ENCODE results near the gene C1QTNF2.
"Not testable (repeated sequence)": the region's sequence is repeated elsewhere in the genome, so short reads cannot be mapped to it uniquely, and the experiment has no call there.

The C1QTNF2 gene

GRCh38 chr5:160348080-160348479, 22.3 kb downstream of the C1QTNF2 start:
- no peak overlapping the region for H3K4me3 ChIP-seq (ENCODE audit: low read depth, low read length)
- POLR2A ChIA-PET, result no interaction called here
- TF ChIP-seq CTCF (IDR thresholded peaks at IDR 0.05; ENCODE audit: insufficient read depth, low read length, missing control alignments), result no peak
- no peak for DNase-seq (ENCODE audit: low read depth, low spot score)
- CTCF ChIA-PET, result interaction anchor here (0.9 to 13.4 kb wide), 7 partner anchors 9 to 326 kb away, joined by 3 to 390 read pairs (median 12); no protein-coding TSS in a partner anchor

- no peak overlapping the region for H3K4me3 ChIP-seq (ENCODE audit: low read depth, low read length)
- ChIA-PET POLR2A (no interaction called here), CTCF (interaction anchor here (0.6 to 13.4 kb wide), 9 partner anchors 9 to 325 kb away, joined by 3 to 390 read pairs (median 4); no protein-coding TSS in a partner anchor)
- TF ChIP-seq CTCF (IDR thresholded peaks at IDR 0.05; ENCODE audit: insufficient read depth, low read length, missing control alignments), result no peak
- no peak for DNase-seq (ENCODE audit: low read depth, low spot score)
Observed at GRCh38 chr5:160347448-160347847, 23.0 kb downstream of the C1QTNF2 start.

GRCh38 chr5:160342413-160342941, 27.9 kb downstream of the C1QTNF2 start:
- TF ChIP-seq CTCF (IDR thresholded peaks at IDR 0.05; ENCODE audit: insufficient read depth, low read length, missing control alignments), result no peak
- H3K4me3 ChIP-seq (ENCODE audit: low read depth, low read length), result no peak overlapping the region
- DNase-seq (ENCODE audit: low read depth, low spot score), result peak; percentile 12
- ChIA-PET CTCF (interaction anchor here (0.7 to 13.4 kb wide), 9 partner anchors 10 to 320 kb away, joined by 3 to 390 read pairs (median 5); no protein-coding TSS in a partner anchor), POLR2A (no interaction called here)

GRCh38 chr5:160341309-160341870, 29.0 kb downstream of the C1QTNF2 start:
- no peak for TF ChIP-seq CTCF (IDR thresholded peaks at IDR 0.05; ENCODE audit: insufficient read depth, low read length, missing control alignments)
- DNase-seq (ENCODE audit: low read depth, low spot score), result no peak
- POLR2A ChIA-PET, result no interaction called here
- CTCF ChIA-PET, result interaction anchor here (0.6 to 13.4 kb wide), 4 partner anchors 142 to 319 kb away, joined by 3 to 390 read pairs (median 16); no protein-coding TSS in a partner anchor
- H3K4me3 ChIP-seq (ENCODE audit: low read depth, low read length), result no peak overlapping the region

GRCh38 chr5:160340513-160340912, 29.9 kb downstream of the C1QTNF2 start:
- POLR2A ChIA-PET; H3K4me3 ChIP-seq (ENCODE audit: low read depth, low read length); DNase-seq (ENCODE audit: low read depth, low spot score): not testable (repeated sequence)

GRCh38 chr5:160339406-160340130, 30.9 kb downstream of the C1QTNF2 start:
- H3K4me3 ChIP-seq (ENCODE audit: low read depth, low read length), result no peak overlapping the region
- ChIA-PET CTCF (interaction anchor here (2.1 to 13.4 kb wide), 2 partner anchors 317 to 318 kb away, joined by 11 to 390 read pairs; no protein-coding TSS in a partner anchor), POLR2A (no interaction called here)
- no peak for DNase-seq (ENCODE audit: low read depth, low spot score)
- no peak for TF ChIP-seq CTCF (IDR thresholded peaks at IDR 0.05; ENCODE audit: insufficient read depth, low read length, missing control alignments)

More at GRCh38 chr5:160340513-160340912, 29.9 kb downstream of the C1QTNF2 start:
- CTCF ChIA-PET, result interaction anchor here (13.4 kb wide), 1 partner anchor 318 kb away, joined by 390 read pairs; no protein-coding TSS in a partner anchor

GRCh38 chr5:160334716-160335115, 35.7 kb downstream of the C1QTNF2 start:
- POLR2A ChIA-PET; DNase-seq (ENCODE audit: low read depth, low spot score); H3K4me3 ChIP-seq (ENCODE audit: low read depth, low read length): not testable (repeated sequence)
- CTCF ChIA-PET, result interaction anchor here (2.8 kb wide), 1 partner anchor 9 kb away, joined by 8 read pairs; no protein-coding TSS in a partner anchor
